ENCODE results near the gene PCDHB16.
A peak's percentile ranks its signal among the peaks of the same experiment; 100 is the strongest.
"Not testable (repeated sequence)": the region's sequence is repeated elsewhere in the genome, so short reads cannot be mapped to it uniquely, and the experiment has no call there.

The PCDHB16 gene

DNA sequence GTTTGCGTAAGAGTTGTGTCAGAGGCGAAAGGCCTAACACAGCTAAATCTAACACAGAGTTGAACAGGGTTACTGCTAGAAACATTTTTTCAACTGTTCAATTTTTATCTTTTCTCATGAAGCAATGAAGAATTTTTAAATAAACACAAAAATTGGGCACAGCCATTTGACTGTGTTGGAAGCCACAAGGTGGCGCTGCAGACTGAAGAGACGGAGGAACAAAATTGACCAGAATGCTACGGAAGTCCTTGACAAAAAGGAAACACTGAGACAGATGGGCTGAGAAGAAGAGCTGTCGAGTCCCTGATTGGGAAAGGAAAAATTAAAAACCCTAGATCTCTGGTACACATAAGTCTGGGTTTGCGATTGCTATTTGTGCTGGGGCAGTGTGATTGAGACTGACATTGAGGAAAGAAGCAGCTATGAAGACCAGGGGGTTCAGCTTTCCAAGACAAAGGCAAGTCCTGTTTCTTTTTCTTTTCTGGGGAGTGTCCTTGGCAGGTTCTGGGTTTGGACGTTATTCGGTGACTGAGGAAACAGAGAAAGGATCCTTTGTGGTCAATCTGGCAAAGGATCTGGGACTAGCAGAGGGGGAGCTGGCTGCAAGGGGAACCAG, 4.8 kb downstream of the PCDHB16 start, which contains the start of gene PCDHB9:
PCDHB9 (plus strand) TSS at position 265 of the 616 bp plus-strand sequence; CDS start at position 423, 158 bp downstream.
- Histone ChIP-seq H3K4ac (ENCODE audit: low read depth, low read length) (no peak within 1 kb of the TSS), H3K4me1 (ENCODE audit: control insufficient read depth in 1 of 2, insufficient read depth in 2 of 2, low read length in 2 of 2) (no peaks in the 10 kb centered on the region), H3K14ac (ENCODE audit: low read length) (no peak within 1 kb of the TSS), H3K79me2 (ENCODE audit: control insufficient read depth, insufficient read depth, low read length, poor library complexity) (no peaks in the 10 kb centered on the region), H3K27ac (ENCODE audit: low read depth, low read length) (no peak within 1 kb of the TSS), H3K9me3 (ENCODE audit: insufficient read depth, low read depth, low read length) (peaks cover 2% of the 10 kb centered on the region), H2BK5ac (ENCODE audit: low read depth, low read length, poor library complexity) (no peak within 1 kb of the TSS), H3K4me3 (ENCODE audit: low read depth, low read length) (no peak within 1 kb of the TSS), H4K12ac (ENCODE audit: low read depth, low read length) (peak within 1 kb of the TSS; percentile 36), H3K18ac (ENCODE audit: low read length) (no peak within 1 kb of the TSS), H3K36me3 (ENCODE audit: control insufficient read depth in 1 of 2, insufficient read depth in 2 of 2, low read length in 2 of 2) (no peaks in the 10 kb centered on the region), H4K8ac (ENCODE audit: low read depth, low read length) (peak within 1 kb of the TSS; percentile 36), H2BK12ac (ENCODE audit: low read length) (no peak within 1 kb of the TSS), H2AFZ (ENCODE audit: insufficient read depth, low read length, poor library complexity) (no peak within 1 kb of the TSS), H2AK5ac (ENCODE audit: low read length) (no peak within 1 kb of the TSS), H3K27me3 (ENCODE audit: insufficient read depth, low read length) (no peaks in the 10 kb centered on the region), H3K23ac (ENCODE audit: low read length) (no peak within 1 kb of the TSS), H3K9ac (ENCODE audit: low read length) (no peak within 1 kb of the TSS), H2BK120ac (ENCODE audit: insufficient read depth, low read length, poor library complexity) (no peak within 1 kb of the TSS), H3K4me2 (ENCODE audit: low read length) (peak within 1 kb of the TSS; percentile 39), H3K79me1 (ENCODE audit: low read length) (no peaks in the 10 kb centered on the region), H4K91ac (ENCODE audit: low read depth, low read length) (no peak within 1 kb of the TSS)
- no peak for DNase-seq
- no CpG with 5 or more reads among the region's 9 CpGs for WGBS (ENCODE audit: extremely low coverage, insufficient coverage, insufficient read length)

DNA sequence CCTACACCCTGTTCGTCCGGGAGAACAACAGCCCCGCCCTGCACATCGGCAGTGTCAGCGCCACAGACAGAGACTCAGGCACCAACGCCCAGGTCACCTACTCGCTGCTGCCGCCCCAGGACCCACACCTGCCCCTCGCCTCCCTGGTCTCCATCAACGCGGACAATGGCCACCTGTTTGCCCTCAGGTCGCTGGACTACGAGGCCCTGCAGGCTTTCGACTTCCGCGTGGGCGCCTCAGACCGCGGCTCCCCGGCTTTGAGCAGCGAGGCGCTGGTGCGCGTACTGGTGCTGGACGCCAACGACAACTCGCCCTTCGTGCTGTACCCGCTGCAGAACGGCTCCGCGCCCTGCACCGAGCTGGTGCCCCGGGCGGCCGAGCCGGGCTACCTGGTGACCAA, 6.5 kb downstream of the PCDHB16 start:
- H3K18ac ChIP-seq (ENCODE audit: low read length); H3K79me2 ChIP-seq (ENCODE audit: control insufficient read depth, insufficient read depth, low read length, poor library complexity); H3K4me3 ChIP-seq (ENCODE audit: low read depth, low read length); H2AK5ac ChIP-seq (ENCODE audit: low read length); H3K4me2 ChIP-seq (ENCODE audit: low read length); H2BK120ac ChIP-seq (ENCODE audit: insufficient read depth, low read length, poor library complexity); H2AFZ ChIP-seq (ENCODE audit: insufficient read depth, low read length, poor library complexity); H3K4ac ChIP-seq (ENCODE audit: low read depth, low read length); H2BK5ac ChIP-seq (ENCODE audit: low read depth, low read length, poor library complexity); H3K9ac ChIP-seq (ENCODE audit: low read length); H3K9me3 ChIP-seq (ENCODE audit: insufficient read depth, low read depth, low read length); H3K27me3 ChIP-seq (ENCODE audit: insufficient read depth, low read length); H4K12ac ChIP-seq (ENCODE audit: low read depth, low read length); H3K79me1 ChIP-seq (ENCODE audit: low read length); H3K27ac ChIP-seq (ENCODE audit: low read depth, low read length); H3K4me1 ChIP-seq (ENCODE audit: control insufficient read depth in 1 of 2, insufficient read depth in 2 of 2, low read length in 2 of 2); DNase-seq; H4K91ac ChIP-seq (ENCODE audit: low read depth, low read length); H4K8ac ChIP-seq (ENCODE audit: low read depth, low read length); H2BK12ac ChIP-seq (ENCODE audit: low read length); H3K14ac ChIP-seq (ENCODE audit: low read length); H3K36me3 ChIP-seq (ENCODE audit: control insufficient read depth in 1 of 2, insufficient read depth in 2 of 2, low read length in 2 of 2); H3K23ac ChIP-seq (ENCODE audit: low read length): not testable (repeated sequence)
- WGBS (ENCODE audit: extremely low coverage, insufficient coverage, insufficient read length), result no CpG with 5 or more reads among the region's 37 CpGs

DNA sequence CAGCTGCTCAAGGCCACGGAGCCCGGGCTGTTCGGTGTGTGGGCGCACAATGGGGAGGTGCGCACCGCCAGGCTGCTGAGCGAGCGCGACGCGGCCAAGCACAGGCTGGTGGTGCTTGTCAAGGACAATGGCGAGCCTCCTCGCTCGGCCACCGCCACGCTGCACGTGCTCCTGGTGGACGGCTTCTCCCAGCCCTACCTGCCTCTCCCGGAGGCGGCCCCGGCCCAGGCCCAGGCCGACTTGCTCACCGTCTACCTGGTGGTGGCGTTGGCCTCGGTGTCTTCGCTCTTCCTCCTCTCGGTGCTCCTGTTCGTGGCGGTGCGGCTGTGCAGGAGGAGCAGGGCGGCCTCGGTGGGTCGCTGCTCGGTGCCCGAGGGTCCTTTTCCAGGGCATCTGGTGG, 6.9 kb downstream of the PCDHB16 start:
- H3K4me1 ChIP-seq (ENCODE audit: control insufficient read depth in 1 of 2, insufficient read depth in 2 of 2, low read length in 2 of 2); H2BK12ac ChIP-seq (ENCODE audit: low read length); H3K4me2 ChIP-seq (ENCODE audit: low read length); H2AFZ ChIP-seq (ENCODE audit: insufficient read depth, low read length, poor library complexity); H3K36me3 ChIP-seq (ENCODE audit: control insufficient read depth in 1 of 2, insufficient read depth in 2 of 2, low read length in 2 of 2); H2BK5ac ChIP-seq (ENCODE audit: low read depth, low read length, poor library complexity); DNase-seq; H4K8ac ChIP-seq (ENCODE audit: low read depth, low read length); H3K4me3 ChIP-seq (ENCODE audit: low read depth, low read length); H3K79me1 ChIP-seq (ENCODE audit: low read length); H3K23ac ChIP-seq (ENCODE audit: low read length); H3K27me3 ChIP-seq (ENCODE audit: insufficient read depth, low read length); H3K4ac ChIP-seq (ENCODE audit: low read depth, low read length); H3K14ac ChIP-seq (ENCODE audit: low read length); H3K27ac ChIP-seq (ENCODE audit: low read depth, low read length); H2AK5ac ChIP-seq (ENCODE audit: low read length); H4K91ac ChIP-seq (ENCODE audit: low read depth, low read length); H3K18ac ChIP-seq (ENCODE audit: low read length); H2BK120ac ChIP-seq (ENCODE audit: insufficient read depth, low read length, poor library complexity); H3K9ac ChIP-seq (ENCODE audit: low read length); H3K79me2 ChIP-seq (ENCODE audit: control insufficient read depth, insufficient read depth, low read length, poor library complexity); H3K9me3 ChIP-seq (ENCODE audit: insufficient read depth, low read depth, low read length); H4K12ac ChIP-seq (ENCODE audit: low read depth, low read length): not testable (repeated sequence)
- no CpG with 5 or more reads among the region's 35 CpGs for WGBS (ENCODE audit: extremely low coverage, insufficient coverage, insufficient read length)

DNA sequence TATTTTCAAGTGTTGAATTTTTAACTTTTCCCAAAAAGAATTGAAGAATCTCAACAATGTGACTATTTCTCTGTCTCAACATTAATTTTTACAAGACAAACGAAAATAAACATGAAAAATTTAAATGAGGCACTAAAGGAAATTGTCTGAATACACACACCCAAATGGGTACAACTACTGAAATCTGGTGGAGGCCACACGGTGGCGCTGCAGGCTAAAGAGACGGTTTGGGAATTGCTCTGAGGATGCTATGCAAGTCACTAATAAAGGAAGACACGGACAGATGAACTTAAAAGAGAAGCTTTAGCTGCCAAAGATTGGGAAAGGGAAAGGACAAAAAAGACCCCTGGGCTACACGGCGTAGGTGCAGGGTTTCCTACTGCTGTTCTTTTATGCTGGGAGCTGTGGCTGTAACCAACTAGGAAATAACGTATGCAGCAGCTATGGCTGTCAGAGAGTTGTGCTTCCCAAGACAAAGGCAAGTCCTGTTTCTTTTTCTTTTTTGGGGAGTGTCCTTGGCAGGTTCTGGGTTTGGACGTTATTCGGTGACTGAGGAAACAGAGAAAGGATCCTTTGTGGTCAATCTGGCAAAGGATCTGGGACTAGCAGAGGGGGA, 10.0 kb downstream of the PCDHB16 start, which contains the start of gene PCDHB10:
PCDHB10 (plus strand) TSS at position 244 of the 616 bp plus-strand sequence; CDS start at position 444, 200 bp downstream.
- no CpG with 5 or more reads among the region's 10 CpGs for WGBS (ENCODE audit: extremely low coverage, insufficient coverage, insufficient read length)
- Histone ChIP-seq H3K9ac (ENCODE audit: low read length) (no peak within 1 kb of the TSS), H3K4me3 (ENCODE audit: low read depth, low read length) (no peak within 1 kb of the TSS), H3K36me3 (ENCODE audit: control insufficient read depth in 1 of 2, insufficient read depth in 2 of 2, low read length in 2 of 2) (no peaks in the 10 kb centered on the region), H2AK5ac (ENCODE audit: low read length) (no peak within 1 kb of the TSS), H3K18ac (ENCODE audit: low read length) (no peak within 1 kb of the TSS), H3K9me3 (ENCODE audit: insufficient read depth, low read depth, low read length) (no peaks in the 10 kb centered on the region), H3K79me1 (ENCODE audit: low read length) (no peaks in the 10 kb centered on the region), H3K4me2 (ENCODE audit: low read length) (peak within 1 kb of the TSS; percentile 21), H4K8ac (ENCODE audit: low read depth, low read length) (peak within 1 kb of the TSS; percentile 88), H3K27me3 (ENCODE audit: insufficient read depth, low read length) (no peaks in the 10 kb centered on the region), H3K4me1 (ENCODE audit: control insufficient read depth in 1 of 2, insufficient read depth in 2 of 2, low read length in 2 of 2) (no peaks in the 10 kb centered on the region), H3K4ac (ENCODE audit: low read depth, low read length) (no peak within 1 kb of the TSS), H3K79me2 (ENCODE audit: control insufficient read depth, insufficient read depth, low read length, poor library complexity) (no peaks in the 10 kb centered on the region), H2BK120ac (ENCODE audit: insufficient read depth, low read length, poor library complexity) (no peak within 1 kb of the TSS), H2AFZ (ENCODE audit: insufficient read depth, low read length, poor library complexity) (peak within 1 kb of the TSS; percentile 50), H2BK12ac (ENCODE audit: low read length) (no peak within 1 kb of the TSS), H4K91ac (ENCODE audit: low read depth, low read length) (no peak within 1 kb of the TSS), H3K23ac (ENCODE audit: low read length) (no peak within 1 kb of the TSS), H4K12ac (ENCODE audit: low read depth, low read length) (peak within 1 kb of the TSS; percentile 77), H3K14ac (ENCODE audit: low read length) (no peak within 1 kb of the TSS), H2BK5ac (ENCODE audit: low read depth, low read length, poor library complexity) (no peak within 1 kb of the TSS), H3K27ac (ENCODE audit: low read depth, low read length) (no peak within 1 kb of the TSS)
- peak in 1 of 2 donors; percentile 21 for DNase-seq

Data from trophoblast cell (in vitro differentiated cells and primary cell).